Hepatic stellate cell (primary cell): Measurements from ENCODE around the gene SPPL2B.
A peak's percentile ranks its signal among the peaks of the same experiment; 100 is the strongest.

ENCODE experiments used
- DNase-seq: peaks from one replicate; pipeline ENCODE4 v3.0.0; 2011; ENCODE audit warnings: low spot score

The SPPL2B gene

DNA sequence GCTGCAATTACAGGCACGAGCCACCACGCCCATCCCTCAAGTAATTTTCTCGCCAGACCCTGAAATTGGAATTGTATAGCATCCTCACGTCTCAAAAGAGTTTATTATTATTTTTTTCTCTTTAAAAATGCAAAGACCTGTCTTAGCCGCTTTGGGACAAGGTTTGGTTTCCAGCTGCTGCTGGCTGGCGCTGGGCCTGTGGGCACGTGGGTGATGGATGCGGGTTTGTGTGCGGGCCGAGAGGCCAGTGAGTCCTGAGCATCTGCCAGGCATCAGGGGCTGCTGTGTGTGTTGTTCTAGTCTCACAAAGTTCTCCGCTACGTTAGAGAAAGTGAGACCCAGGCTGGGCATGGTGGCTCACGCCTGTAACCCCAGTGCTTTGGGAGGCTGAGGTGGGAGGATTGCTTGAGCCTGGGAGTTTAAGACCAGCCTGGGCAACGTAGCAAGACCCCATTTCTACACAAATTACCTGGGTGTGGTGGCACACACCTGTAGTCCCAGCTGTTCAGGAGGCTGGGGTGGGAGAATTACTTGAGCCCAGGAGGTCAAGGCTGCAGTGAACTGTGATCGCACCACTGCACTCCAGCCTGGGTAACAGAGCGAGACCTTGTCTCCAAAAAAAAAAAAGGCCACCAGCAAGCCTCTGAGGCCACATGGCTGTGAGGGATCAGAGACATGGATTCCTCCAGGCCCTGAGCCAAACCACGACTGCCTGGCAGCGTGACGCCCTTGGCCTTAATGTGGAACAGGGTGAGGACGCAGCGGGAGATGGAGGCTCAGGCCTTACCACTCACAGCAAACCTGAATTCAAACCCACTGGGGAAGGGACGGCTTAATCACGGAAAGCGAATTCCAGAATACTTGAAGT is 26.9 kb downstream of the SPPL2B start:
- no peak for DNase-seq

GRCh38 chr19:2356036-2356646 is 27.7 kb downstream of the SPPL2B start:
- no peak for DNase-seq

GRCh38 chr19:2357279-2358206 is 29.1 kb downstream of the SPPL2B start:
- no peak for DNase-seq

GRCh38 chr19:2358548-2359173 is 30.2 kb downstream of the SPPL2B start:
- DNase-seq, result no peak

- no peak for DNase-seq
Measured at GRCh38 chr19:2359992-2360685, 31.7 kb downstream of the SPPL2B start, which contains the start of gene TMPRSS9. Gene TMPRSS9, plus strand, starts transcription at chr19:2360265. Its CDS starts 29,521 bp downstream, at chr19:2389786.

- no peak for DNase-seq
Measured at GRCh38 chr19:2360833-2361232, 32.3 kb downstream of the SPPL2B start.

GRCh38 chr19:2361246-2362045 is 33.0 kb downstream of the SPPL2B start:
- no peak for DNase-seq

GRCh38 chr19:2362046-2362969 is 33.8 kb downstream of the SPPL2B start:
- DNase-seq, result no peak

DNA sequence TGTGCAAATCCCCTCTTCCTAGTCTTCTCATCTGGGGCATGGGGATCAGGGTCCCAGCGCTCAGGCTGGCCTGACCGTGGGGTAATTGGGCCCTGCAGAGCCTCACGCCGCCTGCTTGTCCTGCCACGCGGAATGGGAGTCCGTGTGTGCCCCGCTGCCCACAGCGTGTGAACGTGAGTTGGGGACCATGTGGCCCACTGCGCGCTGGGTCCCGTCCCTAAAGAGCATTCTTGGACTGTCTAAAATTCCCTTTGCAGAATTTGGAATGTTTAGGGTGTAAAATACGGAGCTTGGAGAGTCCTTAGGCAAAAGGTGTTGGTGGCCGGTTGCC is 34.5 kb downstream of the SPPL2B start:
- no peak for DNase-seq

DNA sequence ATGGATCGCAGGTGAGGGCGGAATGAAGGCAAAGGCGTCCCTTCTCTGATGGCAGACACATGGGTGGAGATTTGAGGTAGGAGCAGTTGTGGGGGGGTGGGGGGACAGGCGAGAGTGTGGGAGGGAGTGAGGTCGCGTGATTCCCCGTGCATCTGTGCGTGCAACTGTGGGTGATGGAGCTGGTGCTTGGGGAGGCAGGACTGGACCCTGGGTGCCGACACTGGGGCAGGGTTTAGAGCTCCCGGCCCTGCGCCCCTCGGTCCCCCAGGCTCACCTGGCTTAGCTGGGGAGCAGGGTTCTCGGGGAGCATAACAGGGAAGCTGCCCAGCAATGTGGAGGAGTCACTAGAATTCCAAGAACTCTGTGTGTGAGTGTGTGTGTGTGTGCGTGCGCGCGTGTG is 34.9 kb downstream of the SPPL2B start:
- DNase-seq, result no peak

DNA sequence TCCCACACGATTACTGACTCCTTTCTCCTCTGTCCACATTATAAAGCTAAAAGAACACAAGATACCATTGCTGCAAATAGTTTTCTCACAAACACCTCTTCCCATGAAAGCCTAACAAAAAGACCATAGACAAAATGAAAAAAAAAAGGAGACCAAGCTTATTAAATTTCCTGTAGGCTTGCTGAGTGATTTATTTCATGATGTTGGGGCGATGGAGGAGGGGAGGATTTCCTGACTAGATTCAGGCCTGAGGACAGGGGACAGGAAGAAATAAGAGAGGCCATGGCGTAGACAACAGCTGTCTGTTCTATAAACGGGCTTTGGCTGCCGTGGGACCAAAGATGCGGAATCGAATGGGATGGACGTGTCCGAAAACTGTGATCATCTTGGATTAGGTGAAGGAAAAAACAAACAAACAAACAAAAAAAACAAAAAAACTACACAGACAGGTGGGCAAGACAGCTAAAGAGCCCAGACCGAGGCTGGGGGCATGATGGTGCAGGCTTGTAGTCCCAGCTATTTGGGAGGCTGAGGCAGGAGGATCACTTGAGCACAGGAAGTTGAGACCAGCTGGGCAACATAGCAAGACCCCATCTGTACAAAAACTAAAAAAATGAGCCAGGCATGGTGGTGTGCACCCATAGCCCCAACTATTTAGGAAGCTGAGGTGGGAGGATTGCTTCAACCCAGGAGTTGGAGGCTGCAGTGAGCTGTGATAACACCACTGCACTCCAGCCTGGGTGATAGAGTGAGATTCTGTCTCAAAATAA is 36.9 kb downstream of the SPPL2B start:
- no peak for DNase-seq

DNA sequence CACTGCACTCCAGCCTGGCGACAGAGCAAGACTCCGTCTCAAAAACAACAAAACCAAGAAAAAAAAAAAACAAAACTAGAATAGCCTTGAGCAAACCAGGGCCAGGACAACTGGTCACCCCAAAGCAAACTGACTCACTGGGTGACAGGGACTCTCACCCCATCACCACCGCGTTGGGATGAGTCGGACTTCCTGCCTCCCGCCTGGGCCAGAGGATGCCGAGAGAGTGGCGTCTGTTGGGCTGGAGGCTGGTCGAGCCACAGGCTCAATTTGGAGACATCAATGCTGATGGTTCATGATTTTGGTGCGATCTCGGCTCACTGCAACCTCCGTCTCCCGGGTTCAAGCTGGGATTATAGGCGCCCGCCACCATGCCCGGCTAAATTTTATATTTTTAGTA is 43.2 kb downstream of the SPPL2B start:
- peak; percentile 68 for DNase-seq

DNA sequence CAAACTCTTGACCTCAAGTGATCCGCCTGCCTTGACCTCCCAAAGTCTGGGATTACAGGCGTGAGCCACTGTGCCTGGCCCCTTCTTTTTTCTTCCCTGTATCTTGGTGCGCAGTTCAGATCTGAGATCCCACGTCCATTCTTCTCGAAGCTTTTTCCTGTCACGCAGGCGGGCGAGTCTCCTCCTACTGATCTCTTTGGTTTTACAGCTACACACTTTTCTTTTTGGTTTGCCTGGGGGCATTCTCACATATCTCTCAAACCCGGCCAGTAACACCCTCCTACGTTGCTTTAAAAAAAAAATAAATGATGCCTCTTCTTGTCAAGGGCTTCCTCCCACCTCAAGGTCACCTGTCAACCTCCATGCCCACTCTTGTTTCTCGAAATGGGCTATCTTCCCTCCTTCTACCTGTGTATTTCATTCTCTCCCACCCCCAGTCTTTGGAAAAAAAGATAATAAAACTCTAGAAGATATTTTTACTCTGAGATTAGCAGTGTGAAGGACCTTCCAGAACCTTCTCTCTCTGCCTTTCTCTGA is 43.7 kb downstream of the SPPL2B start:
- DNase-seq, result no peak

DNA sequence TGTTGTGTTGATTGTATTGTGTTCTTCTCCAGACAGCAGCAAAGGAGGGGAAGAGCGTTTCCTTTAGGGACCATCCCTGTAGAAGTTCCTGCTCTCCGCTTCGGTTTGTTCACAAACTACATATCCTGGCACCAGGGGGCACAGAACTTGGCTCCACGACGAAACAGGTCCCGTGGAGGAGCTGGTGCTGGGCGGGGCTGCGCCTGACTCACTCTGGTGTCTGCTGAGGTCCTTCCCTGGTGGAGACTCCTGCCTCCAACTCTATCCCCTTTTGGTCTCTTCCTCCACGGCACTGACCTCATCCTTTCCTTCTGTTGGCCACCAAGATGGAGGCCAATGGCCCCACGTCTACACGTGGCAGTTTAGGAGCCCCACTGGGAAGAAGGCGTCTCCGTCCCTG is 46.3 kb downstream of the SPPL2B start:
- DNase-seq, result no peak

GRCh38 chr19:2375353-2376121 is 47.1 kb downstream of the SPPL2B start:
- DNase-seq, result no peak

- DNase-seq, result no peak
Measured at GRCh38 chr19:2376784-2377519, 48.5 kb downstream of the SPPL2B start.

DNA sequence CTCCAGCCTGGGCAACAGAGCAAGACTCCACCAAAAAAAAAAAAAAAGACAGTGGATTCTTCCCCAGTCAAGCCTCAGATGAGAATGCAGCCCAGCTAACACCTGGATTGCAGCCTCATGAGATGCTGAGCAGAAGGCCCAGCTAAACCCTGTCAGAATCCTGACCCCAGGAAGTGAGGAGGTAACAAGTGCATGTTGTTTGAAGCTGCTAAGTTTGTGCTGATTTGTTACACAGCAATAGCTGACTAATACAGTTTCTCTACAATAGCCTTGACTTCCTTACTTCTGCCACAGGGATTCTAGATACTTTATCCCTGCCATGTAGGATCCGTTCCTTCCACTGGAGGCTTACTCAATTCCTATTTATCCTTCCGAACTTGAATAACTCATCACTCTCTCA is 52.1 kb downstream of the SPPL2B start:
- DNase-seq, result no peak
